NCI-H2107 treated with DMSO at 0.1 percent for 48 hours (cell line): ENCODE measurements around the gene CCDC171.
A peak's percentile ranks its signal among the peaks of the same experiment; 100 is the strongest.
"Not testable (repeated sequence)": the region's sequence is repeated elsewhere in the genome, so short reads cannot be mapped to it uniquely, and the experiment has no call there.

Source experiments
- DNase-seq: peaks from one replicate; lab custom pipeline; 2025; ENCODE audit not compliant: unreplicated experiment; lab: John Stamatoyannopoulos, UW

CCDC171 gene

DNA sequence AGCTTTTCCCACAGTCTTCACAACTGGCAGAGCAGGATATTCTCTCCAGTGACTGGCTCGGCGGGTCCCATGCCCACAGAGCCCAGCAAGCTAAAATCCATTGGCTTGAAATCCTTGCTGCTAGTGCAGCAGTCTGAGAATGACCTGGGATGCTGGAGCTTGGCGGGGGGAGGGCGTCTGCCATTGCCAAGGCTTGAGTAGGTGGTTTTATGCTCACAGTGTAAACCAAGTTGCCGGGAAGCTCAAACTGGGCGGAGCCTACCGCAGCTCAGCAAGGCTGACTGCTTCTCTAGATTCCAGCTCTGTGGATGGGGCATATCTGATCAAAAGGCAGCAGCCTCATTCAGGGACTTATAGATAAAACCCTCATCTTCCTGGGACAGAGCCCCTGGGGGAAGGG is 194.1 kb downstream of the CCDC171 start:
- DNase-seq = no peak

GRCh38 chr9:15755660-15756059 is 202.8 kb downstream of the CCDC171 start:
- no peak for DNase-seq

DNA sequence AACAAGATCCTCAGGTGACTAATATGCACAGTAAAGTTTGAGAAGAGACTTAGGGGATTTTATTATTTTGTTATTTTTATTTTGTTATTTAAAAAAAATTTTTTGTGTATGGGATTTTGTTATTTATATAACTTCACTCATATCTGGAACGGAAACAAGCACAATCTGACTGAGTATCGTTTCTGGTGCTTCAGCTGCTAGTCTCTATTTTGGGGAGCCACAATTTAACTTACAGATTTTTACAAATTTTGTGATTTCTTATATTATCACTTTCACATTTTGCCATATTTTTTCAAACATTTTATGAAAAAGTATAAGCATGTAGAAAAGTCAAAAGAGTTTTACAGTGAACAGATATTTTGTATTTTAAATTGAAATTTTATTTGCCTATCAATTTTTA is 208.7 kb downstream of the CCDC171 start:
- DNase-seq = no peak

DNA sequence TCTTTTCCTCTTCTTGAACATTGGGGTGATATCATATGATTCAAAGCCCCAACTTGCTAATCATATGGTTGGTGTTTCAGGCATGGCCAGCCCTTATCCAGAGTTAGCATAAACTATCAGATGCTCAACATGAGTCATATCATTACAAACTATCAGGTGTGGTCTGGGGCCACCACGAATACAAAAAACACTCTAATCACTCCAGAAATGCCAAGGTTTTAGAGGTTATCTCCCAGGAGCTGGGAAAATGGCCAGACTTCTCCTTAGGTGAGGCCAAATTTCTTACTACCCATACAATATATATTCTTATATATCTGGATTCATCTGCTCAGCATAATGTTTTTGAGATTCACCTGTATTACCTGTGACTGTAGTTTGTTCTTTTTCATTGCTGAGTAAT is 210.5 kb downstream of the CCDC171 start:
- DNase-seq = no peak

DNA sequence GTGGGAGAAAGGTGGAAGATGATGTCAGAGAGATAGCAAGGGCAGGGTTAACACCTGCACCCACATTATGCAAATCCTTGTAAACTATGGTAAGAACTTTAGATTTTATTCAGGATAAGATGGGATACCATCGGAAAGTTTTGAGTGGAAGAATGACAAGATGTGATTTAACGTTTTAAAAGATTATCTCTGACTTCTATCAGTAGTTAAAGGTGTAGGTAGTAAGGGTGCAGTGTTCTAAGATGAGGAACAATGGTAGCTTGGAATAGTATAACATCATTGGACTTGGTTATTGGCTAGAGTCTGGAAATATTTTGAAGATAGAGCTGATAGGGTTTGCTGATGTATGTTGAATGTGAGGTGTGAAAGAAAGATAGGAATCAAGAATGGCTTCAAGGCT is 211.3 kb downstream of the CCDC171 start:
- no peak for DNase-seq

GRCh38 chr9:15769547-15769946 is 216.7 kb downstream of the CCDC171 start:
- DNase-seq = no peak

DNA sequence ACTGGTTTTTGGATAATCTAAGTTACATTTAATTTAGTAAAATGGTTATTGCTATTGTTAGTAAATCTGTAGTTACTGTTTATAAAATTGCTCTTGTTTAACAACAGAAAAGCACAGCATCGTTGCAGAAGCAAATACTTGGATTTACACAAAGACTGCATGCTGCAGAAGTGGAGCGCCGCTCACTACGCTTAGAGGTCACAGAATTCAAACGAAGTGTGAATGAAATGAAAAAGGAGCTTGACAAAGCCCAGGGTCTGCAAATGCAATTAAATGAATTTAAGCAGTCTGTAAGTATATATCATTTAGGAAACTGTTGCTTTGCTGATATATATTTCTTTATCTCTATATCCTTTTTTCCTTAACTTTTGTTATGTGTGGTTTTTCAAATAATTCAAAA is 226.0 kb downstream of the CCDC171 start:
- DNase-seq = no peak

- no peak for DNase-seq
Measured at GRCh38 chr9:15782106-15782505, 229.3 kb downstream of the CCDC171 start.

DNA sequence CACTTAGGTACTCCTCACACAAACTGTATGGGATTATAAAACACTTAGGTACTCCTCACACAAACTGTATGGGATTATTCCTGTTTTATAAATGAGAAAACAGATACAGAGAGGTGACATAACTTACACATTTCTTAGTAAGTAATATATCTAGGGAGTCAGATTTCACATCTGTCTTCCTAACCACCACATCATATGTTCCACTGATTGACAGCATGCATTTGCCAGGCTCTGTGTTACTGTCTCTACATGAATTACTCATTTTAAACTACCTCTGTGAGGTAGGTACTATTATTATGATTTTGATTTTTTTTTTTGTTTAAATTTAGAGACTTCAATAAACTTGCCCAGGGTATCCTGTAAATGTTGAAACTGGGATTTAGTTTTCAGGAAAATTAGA is 232.7 kb downstream of the CCDC171 start:
- DNase-seq = no peak

GRCh38 chr9:15786616-15787015 is 233.8 kb downstream of the CCDC171 start:
- no peak for DNase-seq

DNA sequence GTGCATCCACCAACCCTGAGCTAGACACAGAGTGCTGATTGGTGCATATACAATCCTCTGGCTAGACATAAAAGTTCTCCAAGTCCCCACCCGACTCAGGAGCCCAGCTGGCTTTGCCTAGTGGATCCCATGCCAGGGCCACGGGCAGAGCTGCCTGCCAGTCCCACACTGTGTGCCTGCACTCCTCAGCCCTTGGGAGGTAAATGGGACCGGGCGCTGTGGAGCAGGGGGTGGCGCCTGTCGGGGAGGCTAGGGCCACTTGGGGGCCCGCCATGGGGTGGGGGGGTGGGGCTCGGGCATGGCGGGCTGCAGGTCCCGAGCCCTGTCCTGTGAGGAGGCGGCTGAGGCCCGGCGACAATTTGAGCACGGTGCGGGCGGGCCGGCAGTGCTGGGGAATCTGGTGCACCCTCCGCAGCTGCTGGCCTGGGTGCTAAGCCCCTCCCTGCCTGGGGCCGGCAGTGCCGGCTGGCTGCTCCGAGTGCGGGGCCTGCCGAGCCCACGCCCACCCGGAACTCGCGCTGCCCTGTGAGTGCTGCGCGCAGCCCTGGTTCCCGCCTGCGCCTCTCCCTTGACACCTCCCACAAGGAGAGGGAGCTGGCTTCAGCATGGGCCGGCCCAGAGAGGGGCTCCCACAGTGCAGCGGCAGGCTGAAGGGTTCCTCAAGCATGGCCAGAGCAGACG is 257.5 kb downstream of the CCDC171 start:
- not testable (repeated sequence) for DNase-seq

GRCh38 chr9:15813076-15813475 is 260.2 kb downstream of the CCDC171 start:
- DNase-seq = no peak

DNA sequence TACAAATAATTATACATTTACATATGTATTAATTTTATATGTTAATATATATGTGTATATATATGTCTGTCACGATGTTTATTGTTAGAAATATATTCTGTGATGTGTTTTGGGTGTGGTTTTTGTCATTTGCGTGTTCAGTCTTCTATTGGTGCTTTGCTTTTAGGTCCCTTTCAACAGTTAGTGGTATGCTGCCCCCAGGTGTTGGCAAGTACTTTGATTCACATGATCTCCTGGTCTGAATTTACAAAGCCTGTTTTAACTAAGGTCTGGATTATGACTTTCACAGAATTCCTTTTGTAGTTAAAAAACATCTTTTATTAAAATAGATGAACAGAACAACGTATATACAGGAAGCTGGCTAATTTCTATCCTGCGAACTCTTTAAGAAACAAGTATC is 271.5 kb downstream of the CCDC171 start:
- DNase-seq = no peak

GRCh38 chr9:15831384-15831783 is 278.5 kb downstream of the CCDC171 start:
- no peak for DNase-seq

DNA sequence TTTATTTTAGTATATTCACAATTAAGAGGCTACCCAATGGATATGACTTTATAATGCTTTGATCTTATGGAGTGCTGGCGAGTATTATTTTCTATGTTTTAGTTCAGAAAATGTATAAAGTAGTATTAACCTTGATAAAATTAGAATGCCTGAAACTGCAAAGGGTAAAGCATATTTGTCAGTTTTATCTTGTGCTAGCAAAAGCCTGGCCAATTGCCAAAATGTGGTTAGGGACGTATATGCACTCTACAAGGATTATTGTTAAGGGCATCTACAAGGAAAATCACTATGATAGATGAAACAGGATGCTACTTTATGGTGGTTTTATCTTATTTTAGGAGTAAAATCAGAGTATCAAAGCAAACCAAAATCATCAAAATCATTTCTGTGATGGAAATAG is 281.7 kb downstream of the CCDC171 start:
- peak; percentile 9 for DNase-seq

DNA sequence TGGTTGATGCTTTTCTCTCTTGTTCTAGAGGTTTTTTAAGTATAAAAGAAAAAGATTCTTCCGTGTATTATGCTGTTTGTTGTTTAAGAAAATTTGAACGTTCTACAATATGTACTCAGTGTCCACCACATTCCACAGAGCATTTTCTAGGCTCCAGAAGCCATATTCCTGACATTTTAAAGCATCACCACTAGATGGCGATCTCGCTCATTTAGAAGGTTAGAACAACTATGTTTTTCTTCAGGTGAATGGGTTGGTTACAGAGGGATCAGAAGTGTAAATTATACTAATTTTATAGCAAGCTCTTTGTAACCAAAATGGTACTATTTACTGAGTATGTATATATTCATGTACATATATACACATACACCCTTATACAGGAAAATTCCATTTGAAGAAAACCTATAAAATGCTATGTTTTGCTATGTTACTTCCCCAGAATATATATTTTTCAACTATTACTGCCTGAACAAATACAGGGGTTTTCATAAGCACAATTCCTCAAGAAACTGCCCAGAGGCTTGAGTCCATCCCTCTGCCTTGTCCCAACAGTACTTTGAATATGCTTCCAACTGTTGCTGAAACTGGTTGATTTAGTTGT is 284.3 kb downstream of the CCDC171 start:
- DNase-seq = peak; percentile 62

- DNase-seq = no peak
Measured at GRCh38 chr9:15842051-15842450, 289.2 kb downstream of the CCDC171 start.

GRCh38 chr9:15843316-15843715 is 290.5 kb downstream of the CCDC171 start:
- DNase-seq = no peak

DNA sequence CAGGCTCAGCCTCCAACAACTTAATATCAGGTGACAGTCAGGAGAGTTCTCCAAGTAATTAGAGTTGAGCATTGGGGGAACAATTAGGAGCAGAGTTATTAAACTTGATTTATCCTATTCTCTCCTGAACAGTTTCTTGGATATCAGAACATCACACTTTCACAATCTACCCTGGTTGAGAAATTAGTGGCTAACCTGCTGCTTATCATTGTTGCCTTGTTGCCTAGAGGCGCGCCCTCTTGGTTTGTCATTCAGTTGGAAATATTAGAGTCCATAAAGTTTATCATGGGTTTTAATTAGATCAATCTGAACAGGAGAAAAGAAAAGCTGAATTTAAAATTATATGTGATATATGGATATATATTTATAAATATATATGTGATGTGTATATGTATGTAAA is 291.1 kb downstream of the CCDC171 start:
- no peak for DNase-seq

DNA sequence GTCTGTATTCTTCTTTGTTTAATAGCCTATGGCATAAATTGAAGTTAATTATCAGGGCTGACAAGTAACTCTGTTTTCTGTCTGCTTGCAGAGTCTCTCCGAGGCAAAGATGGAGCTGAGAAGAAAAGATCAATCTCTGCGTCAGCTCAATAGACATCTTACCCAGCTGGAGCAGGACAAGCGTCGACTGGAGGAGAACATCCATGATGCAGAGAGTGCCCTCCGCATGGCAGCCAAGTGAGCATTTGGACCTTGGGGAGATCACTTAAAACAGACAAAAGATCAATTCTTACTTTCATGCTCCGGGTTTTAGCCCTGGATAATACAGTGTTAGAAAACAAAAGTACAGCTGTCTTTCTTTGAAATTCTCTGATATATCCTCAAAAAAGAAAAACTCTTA is 293.8 kb downstream of the CCDC171 start:
- DNase-seq = no peak

- DNase-seq = no peak
Measured at GRCh38 chr9:15849871-15850270, 297.0 kb downstream of the CCDC171 start.

DNA sequence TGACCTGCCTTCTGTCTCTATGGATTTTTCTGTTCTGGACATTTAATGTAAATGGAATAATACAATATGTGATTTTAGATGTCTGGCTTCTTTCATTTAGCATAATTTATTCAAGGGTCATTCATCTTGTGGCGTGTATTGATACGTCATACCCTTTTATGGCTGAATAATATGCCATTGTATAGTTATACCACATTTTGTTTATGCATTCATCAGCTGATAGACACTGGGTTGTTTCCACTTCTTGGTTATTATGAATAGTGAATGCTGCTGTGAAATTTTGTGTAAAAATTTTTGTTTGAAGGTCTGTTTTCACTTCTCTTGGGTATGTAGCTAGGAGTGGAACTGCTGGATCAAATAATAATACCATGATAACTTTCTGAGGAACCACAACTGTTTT is 298.9 kb downstream of the CCDC171 start:
- no peak for DNase-seq

DNA sequence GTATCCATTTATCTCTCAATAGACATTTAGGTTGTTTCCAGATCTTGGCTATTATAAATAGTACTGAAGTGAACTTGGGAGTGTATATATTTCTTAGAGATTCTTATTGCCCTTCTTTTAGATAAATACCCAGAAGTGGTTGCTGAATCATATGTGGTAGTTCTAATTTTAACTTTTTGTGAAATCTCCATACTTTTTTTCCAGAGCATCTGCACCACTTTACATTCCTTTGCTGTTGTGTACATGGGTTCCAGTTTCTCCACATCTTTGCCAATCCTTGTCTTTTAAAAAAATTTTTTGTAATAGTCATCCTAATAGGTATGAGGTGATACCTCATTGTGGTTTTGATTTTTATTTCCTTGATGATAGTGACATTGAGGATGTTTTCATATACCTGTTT is 303.7 kb downstream of the CCDC171 start:
- DNase-seq = no peak
